NCI-H345 (cell line): ENCODE measurements around the gene AHCYL1.

Experiments
- DNase-seq: peaks from one replicate; lab custom pipeline; 2025; lab: John Stamatoyannopoulos, UW

The AHCYL1 gene

GRCh38 chr1:109976762-109977161 is 7.8 kb upstream of the AHCYL1 start:
- DNase-seq = no peak

GRCh38 chr1:109977225-109977624 is 7.3 kb upstream of the AHCYL1 start:
- no peak for DNase-seq

- no peak for DNase-seq
These were observed 6.7 kb upstream of the AHCYL1 start for GRCh38 chr1:109977657-109978378.

GRCh38 chr1:109978761-109979488 is 5.6 kb upstream of the AHCYL1 start:
- no peak for DNase-seq

- DNase-seq = no peak
These were observed 5.0 kb upstream of the AHCYL1 start for GRCh38 chr1:109979489-109980091.

GRCh38 chr1:109980324-109981003 is 4.1 kb upstream of the AHCYL1 start:
- peak; percentile 22 for DNase-seq

GRCh38 chr1:109981004-109981335 is 3.6 kb upstream of the AHCYL1 start:
- DNase-seq = no peak

- no peak for DNase-seq
These were observed 980 bp upstream of the AHCYL1 start for GRCh38 chr1:109983380-109984189.

- DNase-seq = no peak
These were observed 442 bp upstream of the AHCYL1 start for GRCh38 chr1:109984190-109984455.

GRCh38 chr1:109985247-109986053 is 885 bp downstream of the AHCYL1 start:
- no peak for DNase-seq

GRCh38 chr1:109986054-109986444 is 1.5 kb downstream of the AHCYL1 start:
- DNase-seq = no peak

- DNase-seq = no peak
These were observed 3.9 kb downstream of the AHCYL1 start for GRCh38 chr1:109988349-109988914.

- DNase-seq = no peak
These were observed 5.1 kb downstream of the AHCYL1 start for GRCh38 chr1:109989506-109990301.

- no peak for DNase-seq
These were observed 5.7 kb downstream of the AHCYL1 start for GRCh38 chr1:109990302-109990653.

- DNase-seq = no peak
These were observed 6.9 kb downstream of the AHCYL1 start for GRCh38 chr1:109991400-109991925.

GRCh38 chr1:109993885-109994284 is 9.3 kb downstream of the AHCYL1 start:
- DNase-seq = no peak

- DNase-seq = no peak
These were observed 10.1 kb downstream of the AHCYL1 start for GRCh38 chr1:109994654-109995053.

GRCh38 chr1:109995536-109995935 is 11.0 kb downstream of the AHCYL1 start:
- DNase-seq = no peak

- DNase-seq = no peak
These were observed 11.9 kb downstream of the AHCYL1 start for GRCh38 chr1:109996476-109996875.
